Body of pancreas (tissue), 4 donors: ENCODE data around the gene ZRSR2. TPM values are rescaled to one million over a fixed set of nuclear protein-coding genes. Genes with fewer than 3 reads are reported as not detected.
"Not testable (repeated sequence)": the region's sequence is repeated elsewhere in the genome, so short reads cannot be mapped to it uniquely, and the experiment has no call there.

Experiments used
- ATAC-seq: fragments of 150-250 bp; one replicate; pipeline ENCODE4 v1.9.1; 2016
- DNase-seq, 4 donors: peaks; one replicate each; pipeline ENCODE4 v3.0.0-alpha.2; 2019
- H3K27ac ChIP-seq, 4 donors: fragments of 200-600 bp; sonication (generic); 1 replicate in 3 of 4; 2 replicates in 1 of 4; pipeline versions ENCODE4 v1.5.1 to v1.6.1; 2016 to 2019; ENCODE audit warnings: mild to moderate bottlenecking in 1 of 4, mixed read lengths in 1 of 4, moderate library complexity in 1 of 4
- H3K27me3 ChIP-seq, 2 donors: fragments of 200-600 bp; sonication (generic); one replicate each; pipeline ENCODE4 v1.6.0; 2016; ENCODE audit warnings: mild to moderate bottlenecking in 1 of 2
- H3K36me3 ChIP-seq, 2 donors: fragments of 200-600 bp; sonication (generic); replicated peaks in 1 of 2; 2 replicates each; pipeline ENCODE4 v1.5.1; 2016; ENCODE audit warnings: low read depth in 2 of 2; ENCODE audit not compliant: insufficient read depth in 1 of 2
- H3K4me1 ChIP-seq: fragments of 200-600 bp; sonication (generic); one replicate; pipeline ENCODE4 v1.6.0; 2016
- H3K4me3 ChIP-seq, 2 donors: fragments of 200-600 bp; sonication (generic); 1 replicate in 1 of 2; 2 replicates in 1 of 2; pipeline ENCODE4 v1.5.1; 2016 to 2019
- H3K9me3 ChIP-seq, 3 donors: fragments of 200-600 bp; sonication (generic); 1 replicate in 2 of 3; 2 replicates in 1 of 3; pipeline ENCODE4 v1.5.1; 2016
- POLR2A ChIP-seq, 3 donors: fragments of 450-650 bp; IDR thresholded peaks; one replicate each; pipeline ENCODE4 v1.6.1; 2016; ENCODE audit warnings: antibody characterized with exemption in 3 of 3, mild to moderate bottlenecking in 2 of 3
- WGBS, 2 donors: methylation state at CpG; one replicate each; pipeline ENCODE4 v1.1.5; 2017; 5-methylcytosine and 5-hydroxymethylcytosine counted together
- intact Hi-C: fragments of 100-400 bp; cut with DNase I; formaldehyde crosslinking; loops from one replicate; pipeline ENCODE4 v1.15.1; 2023
- total RNA-seq, 2 donors: library from RNA; depleted of rRNA; stranded (reverse); fragments of >200 nt; gene quantifications; one replicate each; pipeline ENCODE4 v1.1.0, GENCODE V29; 2016
- TF ChIP-seq, protein P1 (sequence below), 7 experiments: fragments of 450-650 bp in 4 of 7; fragments of 200-600 bp in 3 of 7; sonication (generic) in 3 of 7; IDR thresholded peaks; one replicate each; pipeline ENCODE4 v1.5.1; 2016 to 2019; ENCODE audit warnings: antibody characterized with exemption in 7 of 7

The ZRSR2 gene
- total RNA-seq: 1 to 10 TPM; 5.7 to 9.2 TPM

DNA sequence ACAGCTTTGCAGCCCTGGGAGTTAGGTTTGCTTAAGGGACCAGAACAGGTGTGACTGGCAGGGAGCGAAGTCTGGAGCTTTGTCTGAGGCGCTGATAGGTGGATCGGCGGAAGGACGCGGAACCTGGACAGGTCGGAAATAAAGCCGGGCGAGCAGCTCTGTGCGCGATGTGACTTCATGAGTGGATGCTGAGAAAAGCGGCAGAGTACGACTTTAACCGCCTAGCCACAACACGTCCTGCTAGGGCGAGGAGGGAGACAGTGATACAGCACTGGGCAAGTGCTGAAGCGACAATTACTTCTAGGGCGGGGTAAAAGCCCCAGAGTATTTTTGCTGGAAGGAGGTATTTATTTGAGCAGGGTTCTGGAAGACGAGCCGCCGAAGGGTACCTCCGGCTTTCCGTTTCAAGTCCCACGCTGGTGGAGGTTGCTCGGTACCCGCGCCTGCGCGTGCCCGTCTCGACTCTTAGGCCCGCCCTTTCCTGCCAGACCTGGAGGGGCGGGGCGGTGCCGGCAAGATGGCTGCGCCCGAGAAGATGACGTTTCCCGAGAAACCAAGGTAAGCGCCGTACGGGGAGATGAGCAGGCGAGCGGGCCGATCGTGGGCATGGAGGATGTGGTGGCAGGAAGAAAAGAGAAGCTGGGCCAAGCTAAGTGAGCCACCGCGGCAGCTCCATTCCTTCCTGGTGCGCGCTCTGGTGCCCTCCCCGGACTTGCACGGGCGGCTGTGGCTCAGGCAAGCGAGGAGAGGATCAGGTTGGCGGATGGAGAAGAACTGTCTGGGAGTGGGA lies at the start of gene ZRSR2:
TSS of gene ZRSR2 (plus strand) at position 506 of the 790 bp plus-strand sequence. CDS start at position 518, 12 bp downstream.
- 0% methylated on average over 5 to 32 of the region's 55 CpGs for WGBS, 2 donors
- H3K4me3 ChIP-seq: peak within 1 kb of the TSS; percentile 72 to 75
- H3K27me3 ChIP-seq: no peaks in the 10 kb centered on the region
- H3K4me1 ChIP-seq: peaks cover 8% of the 10 kb centered on the region
- TF ChIP-seq, protein P1, sequence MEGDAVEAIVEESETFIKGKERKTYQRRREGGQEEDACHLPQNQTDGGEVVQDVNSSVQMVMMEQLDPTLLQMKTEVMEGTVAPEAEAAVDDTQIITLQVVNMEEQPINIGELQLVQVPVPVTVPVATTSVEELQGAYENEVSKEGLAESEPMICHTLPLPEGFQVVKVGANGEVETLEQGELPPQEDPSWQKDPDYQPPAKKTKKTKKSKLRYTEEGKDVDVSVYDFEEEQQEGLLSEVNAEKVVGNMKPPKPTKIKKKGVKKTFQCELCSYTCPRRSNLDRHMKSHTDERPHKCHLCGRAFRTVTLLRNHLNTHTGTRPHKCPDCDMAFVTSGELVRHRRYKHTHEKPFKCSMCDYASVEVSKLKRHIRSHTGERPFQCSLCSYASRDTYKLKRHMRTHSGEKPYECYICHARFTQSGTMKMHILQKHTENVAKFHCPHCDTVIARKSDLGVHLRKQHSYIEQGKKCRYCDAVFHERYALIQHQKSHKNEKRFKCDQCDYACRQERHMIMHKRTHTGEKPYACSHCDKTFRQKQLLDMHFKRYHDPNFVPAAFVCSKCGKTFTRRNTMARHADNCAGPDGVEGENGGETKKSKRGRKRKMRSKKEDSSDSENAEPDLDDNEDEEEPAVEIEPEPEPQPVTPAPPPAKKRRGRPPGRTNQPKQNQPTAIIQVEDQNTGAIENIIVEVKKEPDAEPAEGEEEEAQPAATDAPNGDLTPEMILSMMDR (IDR thresholded peaks at IDR 0.05): no peak
- peak; percentile 16 to 70 (median 66) for TF ChIP-seq POLR2A (IDR thresholded peaks at IDR 0.05)
- no peaks in the 10 kb centered on the region for H3K36me3 ChIP-seq
- no peaks in the 10 kb centered on the region for H3K9me3 ChIP-seq
- peak; percentile 78 to 92 (median 84) for DNase-seq
- peak; percentile 97 for ATAC-seq
- peak within 1 kb of the TSS; percentile 60 to 85 (median 74) for H3K27ac ChIP-seq
- intact Hi-C loops: no loop called here

DNA sequence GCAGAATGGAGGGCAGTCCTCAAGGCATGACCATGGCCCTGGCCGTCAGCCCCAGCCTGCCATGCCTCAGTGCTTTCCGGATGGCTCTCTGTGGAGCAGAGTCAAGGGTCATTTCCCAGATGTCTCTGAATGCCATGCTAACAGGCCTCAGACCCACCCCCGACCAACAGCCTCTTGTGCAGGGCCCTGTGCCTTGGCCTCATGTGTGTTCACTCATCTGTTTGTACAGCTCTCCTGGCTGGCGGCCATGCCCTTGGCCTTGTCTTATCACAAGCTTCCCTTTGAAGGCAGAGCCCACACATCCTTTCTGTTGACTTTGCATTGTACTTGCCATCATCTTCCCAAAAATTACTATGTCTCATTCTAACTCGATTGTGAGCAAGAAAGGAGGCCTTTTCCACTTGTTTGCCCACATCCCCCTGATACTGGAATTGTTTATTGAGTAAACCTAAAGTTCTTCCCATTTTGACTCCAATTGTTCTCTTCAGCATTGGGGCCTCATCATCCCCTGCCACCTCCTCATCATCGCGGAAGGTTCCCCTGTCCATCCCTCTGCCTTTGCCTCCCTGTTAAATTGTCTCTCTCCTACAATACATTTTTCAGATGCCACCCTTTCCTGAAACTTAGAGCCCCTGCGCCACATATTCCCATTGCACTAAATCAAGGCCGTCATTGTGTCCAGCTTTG lies 46.0 kb upstream of the ZRSR2 start:
- no peak for TF ChIP-seq POLR2A (IDR thresholded peaks at IDR 0.05)
- no peaks in the 10 kb centered on the region for H3K36me3 ChIP-seq
- WGBS, 2 donors: 69 to 71% methylated on average over 6 to 9 of the region's 9 CpGs
- intact Hi-C loops: no loop called here
- no peaks in the 10 kb centered on the region for H3K9me3 ChIP-seq
- ATAC-seq (peak; percentile 52), DNase-seq (peak; percentile 37 to 75 (median 55))
- H3K27me3 ChIP-seq: no peaks in the 10 kb centered on the region
- H3K27ac ChIP-seq: no peak overlapping the region
- no peak overlapping the region for H3K4me3 ChIP-seq
- H3K4me1 ChIP-seq: peaks cover 11% of the 10 kb centered on the region

GRCh38 chrX:15745179-15745578 lies 45.1 kb upstream of the ZRSR2 start:
- Histone ChIP-seq H3K36me3 (no peaks in the 10 kb centered on the region), H3K27me3 (no peaks in the 10 kb centered on the region), H3K4me3 (no peak overlapping the region), H3K9me3 (no peaks in the 10 kb centered on the region), H3K27ac (no peak overlapping the region), H3K4me1 (peaks cover 6% of the 10 kb centered on the region)
- ATAC-seq (no peak), DNase-seq (no peak)
- 74 to 90% methylated on average over 4 of the region's 4 CpGs for WGBS, 2 donors
- intact Hi-C loops: no loop called here
- no peak for TF ChIP-seq POLR2A (IDR thresholded peaks at IDR 0.05)
- TF ChIP-seq, protein P1 (IDR thresholded peaks at IDR 0.05): no peak

DNA sequence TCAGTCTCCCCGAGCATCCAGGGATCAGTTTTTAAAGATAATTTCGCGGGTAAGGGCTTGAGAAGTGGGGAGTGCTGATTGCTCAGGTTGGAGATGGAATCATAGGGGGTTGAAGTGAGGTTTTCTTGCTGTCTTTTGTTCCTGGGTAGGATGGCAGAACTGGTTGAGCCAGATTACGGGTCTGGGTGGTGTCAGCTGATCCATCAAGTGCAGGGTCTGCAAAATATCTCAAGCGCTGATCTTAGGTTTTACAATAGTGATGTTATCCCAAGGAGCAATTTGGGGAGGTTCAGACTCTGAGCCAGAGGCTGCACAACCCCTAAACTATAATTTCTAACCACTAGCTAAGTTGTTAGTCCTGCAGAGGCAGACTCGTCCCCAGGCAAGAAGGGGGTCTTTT lies 43.6 kb upstream of the ZRSR2 start:
- DNase-seq, H3K4me1 ChIP-seq, H3K27me3 ChIP-seq, H3K27ac ChIP-seq, H3K4me3 ChIP-seq, intact Hi-C loops, H3K9me3 ChIP-seq, ATAC-seq, H3K36me3 ChIP-seq: not testable (repeated sequence)
- 73 to 87% methylated on average over 4 to 6 of the region's 6 CpGs for WGBS, 2 donors

GRCh38 chrX:15747626-15748173 lies 42.6 kb upstream of the ZRSR2 start:
- intact Hi-C loops: no loop called here
- TF ChIP-seq, protein P1 (IDR thresholded peaks at IDR 0.05): no peak
- no peak for TF ChIP-seq POLR2A (IDR thresholded peaks at IDR 0.05)
- Histone ChIP-seq H3K4me1 (peaks cover 6% of the 10 kb centered on the region), H3K36me3 (no peaks in the 10 kb centered on the region), H3K27me3 (no peaks in the 10 kb centered on the region), H3K4me3 (no peak overlapping the region), H3K27ac (no peak overlapping the region), H3K9me3 (no peaks in the 10 kb centered on the region)
- DNase-seq (no peak), ATAC-seq (no peak)
- 84 to 95% methylated on average over 10 to 13 of the region's 13 CpGs for WGBS, 2 donors
